Adipose tissue (tissue), 3 donors: ENCODE data around the gene RAB25. TPM values are rescaled to one million over a fixed set of nuclear protein-coding genes. Genes with fewer than 3 reads are reported as not detected.

ENCODE experiments used
- H3K27ac ChIP-seq: one replicate; pipeline ENCODE4 v1.5.1; 2013; ENCODE audit warnings: low read depth, low read length
- WGBS, 3 donors: extraction: QIAGEN DNeasy Blood & Tissue Kit; methylation state at CpG; one replicate each; pipeline ENCODE4 v1.1.7; 2013; 5-methylcytosine and 5-hydroxymethylcytosine counted together
- polyA plus RNA-seq, 3 donors: library from polyadenylated mRNA; stranded (reverse); fragments of 200-250 nt; gene quantifications; one replicate each; pipeline ENCODE4 v1.2.3, GENCODE V29; 2013
- donor health status: healthy with polysubstance abuse.
- donor health status: Bipolar disorder and iron deficiency.
- donor health status: healthy.

Gene RAB25
- polyA plus RNA-seq, 3 donors: 0.56 to 58.7 (median 11.8) TPM

GRCh38 chr1:156090840-156091188 lies 29.9 kb downstream of the RAB25 start:
- WGBS, 3 donors: 29 to 39% (median 38%) methylated on average over 14 of the region's 14 CpGs
- no peak overlapping the region for H3K27ac ChIP-seq

- WGBS, 3 donors: 71 to 75% (median 74%) methylated on average over 2 of the region's 2 CpGs
- no peak overlapping the region for H3K27ac ChIP-seq
These were observed 30.6 kb downstream of the RAB25 start for GRCh38 chr1:156091610-156092009.

- no peak overlapping the region for H3K27ac ChIP-seq
- WGBS, 3 donors: 72 to 88% (median 74%) methylated on average over 3 of the region's 3 CpGs
These were observed 35.0 kb downstream of the RAB25 start for GRCh38 chr1:156095906-156096508.

GRCh38 chr1:156096640-156097391 lies 35.9 kb downstream of the RAB25 start:
- peak overlapping the region; percentile 53 for H3K27ac ChIP-seq
- WGBS, 3 donors: 6 to 22% (median 8%) methylated on average over 14 of the region's 14 CpGs

GRCh38 chr1:156097499-156098178 lies 36.7 kb downstream of the RAB25 start:
- WGBS, 3 donors: 80 to 90% (median 87%) methylated on average over 9 of the region's 9 CpGs
- H3K27ac ChIP-seq: peak overlapping the region; percentile 40

GRCh38 chr1:156098784-156099183 lies 37.8 kb downstream of the RAB25 start:
- no peak overlapping the region for H3K27ac ChIP-seq
- 75 to 89% (median 80%) methylated on average over 2 of the region's 2 CpGs for WGBS, 3 donors

- no peak overlapping the region for H3K27ac ChIP-seq
- WGBS, 3 donors: 73 to 82% (median 81%) methylated on average over 3 of the region's 3 CpGs
These were observed 38.3 kb downstream of the RAB25 start for GRCh38 chr1:156099282-156099681.

- H3K27ac ChIP-seq: no peak overlapping the region
- 62 to 74% (median 70%) methylated on average over 4 of the region's 4 CpGs for WGBS, 3 donors
These were observed 39.4 kb downstream of the RAB25 start for GRCh38 chr1:156100205-156100995.

GRCh38 chr1:156101880-156102279 lies 40.9 kb downstream of the RAB25 start:
- 64 to 75% (median 64%) methylated on average over 6 of the region's 6 CpGs for WGBS, 3 donors
- H3K27ac ChIP-seq: no peak overlapping the region

- H3K27ac ChIP-seq: peak overlapping the region; percentile 29
- 47 to 64% (median 49%) methylated on average over 16 of the region's 16 CpGs for WGBS, 3 donors
These were observed 41.9 kb downstream of the RAB25 start for GRCh38 chr1:156102633-156103511.

GRCh38 chr1:156103521-156103947 lies 42.6 kb downstream of the RAB25 start:
- WGBS, 3 donors: 48 to 68% (median 53%) methylated on average over 9 of the region's 9 CpGs
- peak overlapping the region; percentile 70 for H3K27ac ChIP-seq

- peak overlapping the region; percentile 90 for H3K27ac ChIP-seq
- WGBS, 3 donors: 27 to 39% (median 27%) methylated on average over 15 of the region's 15 CpGs
These were observed 43.3 kb downstream of the RAB25 start for GRCh38 chr1:156104065-156104810.

GRCh38 chr1:156104861-156105832 lies 44.2 kb downstream of the RAB25 start:
- WGBS, 3 donors: 39 to 62% (median 43%) methylated on average over 11 of the region's 11 CpGs
- peak overlapping the region; percentile 90 for H3K27ac ChIP-seq

GRCh38 chr1:156106624-156107488 lies 45.9 kb downstream of the RAB25 start:
- WGBS, 3 donors: 25 to 46% (median 40%) methylated on average over 13 to 14 of the region's 14 CpGs
- peak overlapping the region; percentile 60 for H3K27ac ChIP-seq

GRCh38 chr1:156108057-156108456 lies 47.1 kb downstream of the RAB25 start:
- no peak overlapping the region for H3K27ac ChIP-seq
- 77 to 95% (median 94%) methylated on average over 3 of the region's 3 CpGs for WGBS, 3 donors
